IMR-90 (cell line): ENCODE data around the gene NOXA1. TPM values are rescaled to one million over a fixed set of nuclear protein-coding genes. Genes with fewer than 3 reads are reported as not detected.

Experiments used
- polyA plus RNA-seq, 3 experiments: library from polyadenylated mRNA; depleted of rRNA; stranded (reverse); fragments of >200 nt; gene quantifications; 2 replicates each; pipeline ENCODE4 v1.2.3, GENCODE V29; 2012; ENCODE audit warnings: low replicate concordance in 1 of 3
- total RNA-seq: library from RNA; depleted of rRNA; stranded (reverse); fragments of >200 nt; gene quantifications from 2 replicates; pipeline ENCODE4 v1.2.3, GENCODE V29; 2012
- TF ChIP-seq, protein P1 (sequence below): fragments of 150-350 bp; IDR thresholded peaks from 2 replicates; pipeline ENCODE4 v1.6.1; 2016; ENCODE audit warnings: low read depth, mild to moderate bottlenecking, low read length, moderate library complexity, borderline replicate concordance
- TF ChIP-seq, protein P2 (sequence below): fragments of 150-350 bp; IDR thresholded peaks from 2 replicates; pipeline ENCODE4 v1.6.1; 2017; ENCODE audit warnings: mild to moderate bottlenecking, antibody characterized with exemption, low read length, low read depth

Gene NOXA1
- total and polyA plus RNA-seq, 2 of the 4 experiments (the other 2 are of a cell fraction): 0.17 TPM; not detected in 1

DNA sequence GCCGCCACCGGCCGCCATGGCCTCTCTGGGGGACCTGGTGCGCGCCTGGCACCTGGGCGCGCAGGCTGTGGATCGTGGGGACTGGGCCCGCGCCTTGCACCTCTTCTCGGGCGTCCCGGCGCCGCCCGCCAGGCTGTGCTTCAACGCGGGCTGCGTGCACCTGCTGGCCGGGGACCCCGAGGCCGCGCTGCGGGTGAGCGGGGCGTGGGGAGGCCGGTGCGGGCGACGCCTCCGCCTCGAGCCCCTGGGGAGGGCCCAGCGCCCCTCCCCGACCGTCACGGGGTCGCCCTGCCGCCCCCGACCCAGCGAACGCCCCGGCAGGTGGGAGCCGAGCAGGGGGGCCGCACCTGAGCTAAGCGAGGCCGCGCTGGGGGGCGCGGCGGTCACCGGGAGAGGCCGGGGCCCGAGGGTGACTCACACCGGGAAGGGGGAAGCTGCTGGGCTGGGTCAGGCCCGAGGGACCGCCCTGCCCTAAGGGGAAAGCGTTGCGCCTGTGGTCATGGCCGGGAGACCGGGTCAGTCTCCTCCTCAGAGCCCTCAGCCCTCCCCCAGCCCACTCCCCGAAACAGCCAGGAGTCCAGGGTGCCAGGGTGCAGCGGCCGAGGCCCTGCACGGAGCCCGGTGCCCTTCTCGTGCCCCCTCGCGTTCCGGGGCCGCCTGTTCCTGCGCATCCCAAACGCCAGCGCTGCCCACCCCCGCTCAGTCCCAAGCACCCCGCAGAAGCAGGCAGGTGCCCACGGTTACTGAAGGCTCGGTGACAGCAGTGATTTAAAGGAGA lies 510 bp downstream of the NOXA1 start (continued):
- TF ChIP-seq, protein P1, sequence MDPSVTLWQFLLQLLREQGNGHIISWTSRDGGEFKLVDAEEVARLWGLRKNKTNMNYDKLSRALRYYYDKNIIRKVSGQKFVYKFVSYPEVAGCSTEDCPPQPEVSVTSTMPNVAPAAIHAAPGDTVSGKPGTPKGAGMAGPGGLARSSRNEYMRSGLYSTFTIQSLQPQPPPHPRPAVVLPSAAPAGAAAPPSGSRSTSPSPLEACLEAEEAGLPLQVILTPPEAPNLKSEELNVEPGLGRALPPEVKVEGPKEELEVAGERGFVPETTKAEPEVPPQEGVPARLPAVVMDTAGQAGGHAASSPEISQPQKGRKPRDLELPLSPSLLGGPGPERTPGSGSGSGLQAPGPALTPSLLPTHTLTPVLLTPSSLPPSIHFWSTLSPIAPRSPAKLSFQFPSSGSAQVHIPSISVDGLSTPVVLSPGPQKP: no peak
- TF ChIP-seq, protein P2, sequence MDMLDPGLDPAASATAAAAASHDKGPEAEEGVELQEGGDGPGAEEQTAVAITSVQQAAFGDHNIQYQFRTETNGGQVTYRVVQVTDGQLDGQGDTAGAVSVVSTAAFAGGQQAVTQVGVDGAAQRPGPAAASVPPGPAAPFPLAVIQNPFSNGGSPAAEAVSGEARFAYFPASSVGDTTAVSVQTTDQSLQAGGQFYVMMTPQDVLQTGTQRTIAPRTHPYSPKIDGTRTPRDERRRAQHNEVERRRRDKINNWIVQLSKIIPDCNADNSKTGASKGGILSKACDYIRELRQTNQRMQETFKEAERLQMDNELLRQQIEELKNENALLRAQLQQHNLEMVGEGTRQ: no peak
